Activated CD4-positive, alpha-beta T cell treated with anti-CD3 and anti-CD28 coated beads for 36 hours (primary cell): ENCODE measurements around the gene THRB. TPM values are rescaled to one million over a fixed set of nuclear protein-coding genes. Genes with fewer than 3 reads are reported as not detected.

Experiments used
- ATAC-seq: fragments of 200-7000 bp; cut with Tn5 transposase; one replicate; pipeline ENCODE4 v1.10.0; 2021; ENCODE audit warnings: mild to moderate bottlenecking, moderate library complexity
- CTCF ChIA-PET: fragments of 350-600 bp; sonication (Branson Sonifier 250); formaldehyde crosslinking; loops from one replicate; lab custom pipeline; 2021; ENCODE audit warnings: antibody characterized with exemption; lab: Charles Lee
- POLR2A ChIA-PET: fragments of 350-600 bp; sonication (Branson Sonifier 250); formaldehyde crosslinking; loops from one replicate; lab custom pipeline; 2021; ENCODE audit warnings: antibody characterized with exemption, inconsistent platforms; lab: Charles Lee
- DNase-seq: peaks from one replicate; pipeline ENCODE4 v3.0.0-alpha.2; 2020
- H3K27ac Mint-ChIP-seq: one replicate; pipeline ENCODE4 v1.8.0; 2021; ENCODE audit warnings: mixed read lengths
- H3K27me3 Mint-ChIP-seq: one replicate; pipeline ENCODE4 v1.8.0; 2021; ENCODE audit warnings: mixed read lengths
- H3K36me3 Mint-ChIP-seq: one replicate; pipeline ENCODE4 v1.8.0; 2021; ENCODE audit warnings: low read depth, mixed read lengths
- H3K4me1 Mint-ChIP-seq: one replicate; pipeline ENCODE4 v1.8.0; 2021; ENCODE audit warnings: mixed read lengths
- H3K4me3 Mint-ChIP-seq: one replicate; pipeline ENCODE4 v1.8.0; 2021; ENCODE audit warnings: mild to moderate bottlenecking, moderate library complexity, mixed read lengths
- H3K9me3 Mint-ChIP-seq: one replicate; pipeline ENCODE4 v1.8.0; 2021; ENCODE audit warnings: low read depth, mixed read lengths
- intact Hi-C, 2 experiments: fragments of 100-400 bp; cut with DNase I in 1 of 2; cut with micrococcal nuclease in 1 of 2; formaldehyde crosslinking; loops; one replicate each; pipeline versions ENCODE4 v1.14.2 to v1.15.1; 2022 to 2024; cut with DNase I, micrococcal nuclease
- total RNA-seq, 2 experiments: library from RNA; stranded (reverse); gene quantifications; one replicate each; pipeline ENCODE4 v1.2.3, GENCODE V29; 2021

THRB gene
- total RNA-seq, 2 experiments from 2014 or later, result not detected

DNA sequence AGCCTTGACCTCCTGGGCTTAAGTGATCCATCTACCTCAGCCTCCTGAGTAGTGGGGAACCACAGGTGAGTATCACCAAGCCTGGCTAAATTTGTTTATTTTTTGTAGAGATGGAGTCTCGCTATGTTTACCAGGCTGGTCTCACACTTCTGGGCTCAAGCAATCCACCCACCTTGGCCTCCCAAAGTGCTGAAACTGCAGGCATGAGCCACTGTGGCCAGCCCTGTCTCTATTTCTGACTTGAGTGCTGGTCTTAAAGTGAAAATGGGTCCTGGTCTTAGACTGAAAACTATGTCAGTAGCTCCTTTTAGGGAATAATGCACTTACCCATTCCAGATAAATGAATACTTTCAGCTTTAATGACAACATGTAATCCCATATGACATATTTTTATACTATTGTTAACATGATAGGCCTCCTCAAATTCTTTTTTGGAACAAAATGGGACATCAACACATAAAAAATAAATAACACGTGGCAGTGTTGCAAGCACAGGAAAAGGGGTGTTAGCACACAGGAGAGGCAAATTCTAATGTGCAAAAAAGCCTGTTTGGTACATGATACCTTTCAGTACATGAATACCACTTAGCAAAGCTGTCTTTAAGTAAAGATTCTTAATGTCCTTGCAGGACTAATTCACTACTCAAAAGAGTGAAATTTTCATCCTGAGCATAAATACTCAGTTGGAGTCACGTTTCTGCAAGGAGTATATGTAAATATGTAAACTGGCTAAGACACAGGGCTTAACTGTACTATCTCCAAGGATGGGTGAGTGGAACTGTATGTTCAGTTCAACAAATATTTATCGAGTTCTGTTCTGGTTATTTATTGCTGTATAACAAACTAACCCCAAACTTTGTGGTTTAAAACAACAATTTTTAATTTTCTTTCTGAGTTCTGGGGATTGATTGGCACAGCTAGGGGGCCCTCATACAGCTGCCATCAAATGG lies 354.9 kb downstream of the THRB start:
- CTCF ChIA-PET, result no interaction called here
- ATAC-seq, result no peak
- Mint-ChIP-seq H3K9me3 (no peaks in the 10 kb centered on the region), H3K4me1 (no peaks in the 10 kb centered on the region), H3K27ac (no peak overlapping the region), H3K4me3 (no peak overlapping the region), H3K36me3 (no peaks in the 10 kb centered on the region), H3K27me3 (peaks cover 2% of the 10 kb centered on the region)
- intact Hi-C loops, result no loop called here
- DNase-seq, result no peak
- POLR2A ChIA-PET, result interaction anchor here (0.7 kb wide), 1 partner anchor 159 kb away, joined by 9 read pairs; no protein-coding TSS in a partner anchor

- H3K27ac Mint-ChIP-seq, result no peak overlapping the region
- H3K36me3 Mint-ChIP-seq, result no peaks in the 10 kb centered on the region
- no peak overlapping the region for H3K4me3 Mint-ChIP-seq
- ChIA-PET POLR2A (interaction anchor here (0.7 kb wide), 1 partner anchor 158 kb away, joined by 9 read pairs; no protein-coding TSS in a partner anchor), CTCF (interaction anchor here (0.6 to 0.9 kb wide), 2 partner anchors 11 to 99 kb away, joined by 3 read pairs; no protein-coding TSS in a partner anchor)
- H3K4me1 Mint-ChIP-seq, result no peaks in the 10 kb centered on the region
- peaks cover 2% of the 10 kb centered on the region for H3K27me3 Mint-ChIP-seq
- DNase-seq (no peak), ATAC-seq (no peak)
- no peaks in the 10 kb centered on the region for H3K9me3 Mint-ChIP-seq
- intact Hi-C loops, result no loop called here
Observed at GRCh38 chr3:24138876-24139256, 355.8 kb downstream of the THRB start.

DNA sequence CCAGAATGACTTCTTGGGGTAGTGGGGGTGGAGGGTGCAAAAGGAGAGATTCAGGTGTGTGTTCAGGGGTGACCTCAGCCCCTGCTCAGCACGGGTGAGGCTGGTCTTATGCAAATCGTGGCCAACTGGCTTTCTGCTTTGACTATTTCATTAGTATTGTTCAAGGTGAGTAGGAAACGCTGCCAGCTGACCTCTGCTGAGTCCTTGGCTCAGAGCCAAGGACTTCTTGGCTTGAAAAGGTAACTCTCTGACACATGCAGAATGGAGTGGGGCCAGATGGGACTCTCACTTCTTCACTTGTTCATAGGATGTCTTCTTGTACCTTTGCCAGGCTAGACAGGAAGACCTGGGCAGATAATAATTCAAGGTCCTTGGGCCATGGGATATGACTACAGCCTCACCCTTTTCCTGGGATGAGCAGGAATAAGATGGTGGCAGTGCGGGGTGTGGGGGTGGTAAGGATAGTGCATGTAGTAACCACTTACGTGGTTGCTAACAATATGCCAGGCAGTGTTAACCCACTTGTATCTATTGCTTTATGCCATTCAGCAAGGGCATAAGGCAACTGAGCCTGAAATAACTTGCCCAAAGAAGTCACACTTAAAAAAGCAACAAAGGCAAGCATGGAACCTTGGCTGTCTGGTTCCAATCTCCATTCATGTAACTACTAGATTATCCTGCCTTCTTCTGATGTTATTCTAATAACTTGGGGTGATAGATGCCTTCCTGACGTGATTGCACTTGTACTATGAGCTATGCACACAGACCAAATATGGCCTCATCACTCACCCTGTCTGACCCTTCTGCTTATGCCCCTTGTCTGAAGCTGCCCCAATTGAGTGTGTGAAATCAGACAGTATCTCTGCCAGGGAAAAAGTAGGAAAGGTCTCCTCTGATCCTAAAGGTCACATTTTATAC lies 356.4 kb downstream of the THRB start:
- H3K27me3 Mint-ChIP-seq, result no peaks in the 10 kb centered on the region
- intact Hi-C loops, result no loop called here
- ATAC-seq (no peak), DNase-seq (no peak)
- H3K27ac Mint-ChIP-seq, result no peak overlapping the region
- ChIA-PET POLR2A (interaction anchor here (0.7 kb wide), 1 partner anchor 158 kb away, joined by 9 read pairs; no protein-coding TSS in a partner anchor), CTCF (interaction anchor here (0.6 to 0.9 kb wide), 2 partner anchors 10 to 100 kb away, joined by 3 read pairs; no protein-coding TSS in a partner anchor)
- no peaks in the 10 kb centered on the region for H3K9me3 Mint-ChIP-seq
- no peaks in the 10 kb centered on the region for H3K4me1 Mint-ChIP-seq
- H3K36me3 Mint-ChIP-seq, result no peaks in the 10 kb centered on the region
- no peak overlapping the region for H3K4me3 Mint-ChIP-seq

DNA sequence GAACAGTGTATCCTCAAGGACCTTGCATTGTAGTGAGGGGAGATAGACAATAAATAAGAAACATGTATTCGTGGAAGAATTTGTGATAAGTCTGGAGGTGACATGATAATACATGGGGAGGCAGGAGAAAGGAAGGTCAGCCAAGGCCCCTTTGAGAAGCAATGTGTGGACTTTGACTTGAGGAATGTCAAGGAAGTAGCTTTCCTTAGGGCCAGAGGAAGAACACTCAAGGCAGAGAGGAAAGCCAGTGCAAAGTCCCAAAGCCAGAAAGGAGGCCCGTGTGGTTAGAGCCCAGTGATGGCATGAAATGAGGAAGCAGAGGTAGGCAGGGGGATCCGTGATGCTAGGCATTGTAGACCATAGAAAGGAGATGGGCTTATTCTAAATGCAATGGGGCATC lies 357.3 kb downstream of the THRB start:
- Mint-ChIP-seq H3K27ac (no peak overlapping the region), H3K4me3 (no peak overlapping the region), H3K36me3 (no peaks in the 10 kb centered on the region), H3K4me1 (no peaks in the 10 kb centered on the region), H3K27me3 (no peaks in the 10 kb centered on the region), H3K9me3 (no peaks in the 10 kb centered on the region)
- intact Hi-C loops, result no loop called here
- ChIA-PET POLR2A (interaction anchor here (0.6 kb wide), 1 partner anchor 221 kb away, joined by 8 read pairs; the partner anchor contains the start of genes NKIRAS1 and RPL15), CTCF (no interaction called here)
- no peak for DNase-seq
- ATAC-seq, result no peak

DNA sequence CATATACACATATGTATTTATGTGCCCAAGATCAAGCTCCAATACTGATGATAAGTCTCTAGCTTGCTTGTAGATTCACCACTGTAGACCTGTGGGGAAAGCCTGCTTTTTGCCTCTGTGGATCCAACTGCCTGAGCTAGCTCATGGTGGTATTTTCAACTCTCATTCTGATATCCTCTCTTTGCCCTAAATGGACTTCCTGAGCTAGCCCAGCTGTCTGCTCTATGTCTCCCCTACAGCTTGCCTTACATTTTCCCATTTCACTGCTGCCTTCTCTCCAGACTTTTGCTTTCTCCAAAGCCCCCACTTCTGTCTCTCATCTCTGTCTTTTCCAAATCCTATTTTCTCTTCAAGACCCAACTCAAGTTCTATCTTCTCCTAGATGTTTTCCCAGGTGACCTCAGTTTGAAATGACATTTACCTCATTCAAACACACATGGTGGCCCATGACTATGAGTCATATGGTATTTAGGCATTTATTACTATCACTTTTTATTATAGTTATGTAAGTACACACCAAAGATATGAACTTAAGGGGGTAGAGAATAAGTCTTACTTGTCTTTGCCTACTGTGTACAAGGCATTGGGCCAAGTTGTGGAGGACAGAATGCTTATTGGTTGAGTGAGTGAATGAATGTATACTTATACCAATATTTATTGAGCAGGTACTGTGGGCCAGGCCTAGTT lies 357.9 kb downstream of the THRB start:
- ChIA-PET CTCF (no interaction called here), POLR2A (interaction anchor here (0.7 kb wide), 1 partner anchor 201 kb away, joined by 3 read pairs; no protein-coding TSS in a partner anchor)
- no peaks in the 10 kb centered on the region for H3K36me3 Mint-ChIP-seq
- H3K27me3 Mint-ChIP-seq, result no peaks in the 10 kb centered on the region
- H3K4me1 Mint-ChIP-seq, result no peaks in the 10 kb centered on the region
- ATAC-seq (no peak), DNase-seq (no peak)
- no peak overlapping the region for H3K27ac Mint-ChIP-seq
- intact Hi-C loops, result no loop called here
- H3K9me3 Mint-ChIP-seq, result no peaks in the 10 kb centered on the region
- H3K4me3 Mint-ChIP-seq, result no peak overlapping the region

- intact Hi-C loops, result no loop called here
- no peaks in the 10 kb centered on the region for H3K36me3 Mint-ChIP-seq
- H3K27me3 Mint-ChIP-seq, result no peaks in the 10 kb centered on the region
- no peak overlapping the region for H3K27ac Mint-ChIP-seq
- H3K4me1 Mint-ChIP-seq, result no peaks in the 10 kb centered on the region
- ChIA-PET CTCF (no interaction called here), POLR2A (no interaction called here)
- no peak overlapping the region for H3K4me3 Mint-ChIP-seq
- DNase-seq (no peak), ATAC-seq (no peak)
- no peaks in the 10 kb centered on the region for H3K9me3 Mint-ChIP-seq
Observed at GRCh38 chr3:24135280-24135679, 359.4 kb downstream of the THRB start.

- DNase-seq (no peak), ATAC-seq (no peak)
- Mint-ChIP-seq H3K36me3 (no peaks in the 10 kb centered on the region), H3K9me3 (no peaks in the 10 kb centered on the region), H3K4me1 (no peaks in the 10 kb centered on the region), H3K27ac (no peak overlapping the region), H3K27me3 (no peaks in the 10 kb centered on the region), H3K4me3 (no peak overlapping the region)
- intact Hi-C loops, result no loop called here
- CTCF ChIA-PET, result no interaction called here
- POLR2A ChIA-PET, result no interaction called here
Observed at GRCh38 chr3:24133942-24134341, 360.7 kb downstream of the THRB start.

GRCh38 chr3:24133436-24133835 lies 361.2 kb downstream of the THRB start:
- H3K9me3 Mint-ChIP-seq, result no peaks in the 10 kb centered on the region
- ChIA-PET POLR2A (no interaction called here), CTCF (no interaction called here)
- H3K36me3 Mint-ChIP-seq, result no peaks in the 10 kb centered on the region
- DNase-seq (no peak), ATAC-seq (no peak)
- H3K27ac Mint-ChIP-seq, result no peak overlapping the region
- no peak overlapping the region for H3K4me3 Mint-ChIP-seq
- intact Hi-C loops, result no loop called here
- H3K27me3 Mint-ChIP-seq, result no peaks in the 10 kb centered on the region
- H3K4me1 Mint-ChIP-seq, result no peaks in the 10 kb centered on the region

DNA sequence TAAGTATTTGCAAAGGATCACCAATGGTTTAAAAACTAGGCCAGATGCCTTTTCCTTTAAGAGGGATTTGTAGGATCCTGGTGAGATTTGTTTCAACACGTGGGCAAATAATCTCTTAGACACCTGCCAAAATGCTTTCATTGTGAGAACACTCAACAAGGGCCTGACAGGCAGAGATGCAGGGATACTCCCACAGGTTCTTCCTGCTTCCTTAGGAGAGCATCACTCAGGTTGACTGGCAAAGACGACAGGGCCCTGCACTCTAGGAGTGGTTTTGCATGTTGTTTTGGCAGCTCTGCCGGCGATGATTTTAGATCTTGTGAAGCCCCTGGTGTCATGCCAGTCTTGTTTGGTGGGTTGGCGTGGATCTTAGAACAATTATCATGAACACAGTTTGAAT lies 365.1 kb downstream of the THRB start:
- ATAC-seq, result no peak
- Mint-ChIP-seq H3K36me3 (no peaks in the 10 kb centered on the region), H3K27me3 (no peaks in the 10 kb centered on the region), H3K4me1 (no peaks in the 10 kb centered on the region), H3K4me3 (no peak overlapping the region), H3K9me3 (no peaks in the 10 kb centered on the region), H3K27ac (no peak overlapping the region)
- POLR2A ChIA-PET, result no interaction called here
- intact Hi-C loops, result no loop called here
- CTCF ChIA-PET, result no interaction called here
- DNase-seq, result no peak

DNA sequence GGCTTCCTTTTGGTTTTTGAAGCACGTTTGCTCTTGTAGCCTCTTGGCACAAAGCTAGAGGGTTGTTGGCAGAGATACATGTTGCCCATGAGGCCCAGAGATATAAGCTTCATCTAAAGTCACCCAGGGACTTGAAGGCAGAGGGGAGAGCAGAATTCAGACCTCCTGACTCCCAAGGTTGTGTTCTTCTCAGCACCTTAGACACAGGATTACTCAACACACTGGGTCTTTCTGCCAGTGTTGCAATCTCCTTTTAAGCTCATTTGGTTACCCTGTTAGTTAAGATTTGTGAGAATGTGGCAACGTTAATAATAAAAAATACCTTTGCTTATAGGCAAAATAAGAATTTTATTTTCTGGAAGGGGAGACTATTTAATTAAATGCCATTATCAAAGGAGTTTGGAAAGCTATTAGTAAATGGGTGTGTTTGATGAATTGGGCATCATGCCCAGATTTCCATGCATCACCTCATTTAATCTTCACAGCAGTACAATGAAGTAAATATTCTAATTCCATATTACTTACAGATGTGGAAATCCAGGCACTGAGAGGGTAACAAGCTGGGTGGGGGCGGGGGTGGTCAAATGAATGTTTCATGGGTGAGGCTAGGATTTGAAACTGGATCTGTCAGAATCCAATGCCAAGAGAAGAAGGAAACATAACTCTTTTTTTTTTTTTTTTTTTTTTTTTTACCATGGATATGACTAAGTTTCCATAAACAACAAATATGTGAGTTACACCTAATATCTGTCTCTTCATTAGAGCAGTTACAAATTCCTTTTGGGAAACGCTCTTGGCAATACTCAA lies 366.2 kb downstream of the THRB start:
- intact Hi-C loops, result no loop called here
- H3K4me1 Mint-ChIP-seq, result no peaks in the 10 kb centered on the region
- H3K4me3 Mint-ChIP-seq, result no peak overlapping the region
- H3K36me3 Mint-ChIP-seq, result no peaks in the 10 kb centered on the region
- DNase-seq, result no peak
- no peaks in the 10 kb centered on the region for H3K27me3 Mint-ChIP-seq
- ChIA-PET POLR2A (no interaction called here), CTCF (interaction anchor here (0.7 kb wide), 1 partner anchor 10 kb away, joined by 3 read pairs; no protein-coding TSS in a partner anchor)
- no peak for ATAC-seq
- no peak overlapping the region for H3K27ac Mint-ChIP-seq
- H3K9me3 Mint-ChIP-seq, result no peaks in the 10 kb centered on the region
